ENCODE results near the gene FAM89B. TPM values are rescaled to one million over a fixed set of nuclear protein-coding genes. Genes with fewer than 3 reads are reported as not detected.

FAM89B gene
- total RNA-seq, 2 experiments from 2014 or later: 12.7 to 16.0 TPM

DNA sequence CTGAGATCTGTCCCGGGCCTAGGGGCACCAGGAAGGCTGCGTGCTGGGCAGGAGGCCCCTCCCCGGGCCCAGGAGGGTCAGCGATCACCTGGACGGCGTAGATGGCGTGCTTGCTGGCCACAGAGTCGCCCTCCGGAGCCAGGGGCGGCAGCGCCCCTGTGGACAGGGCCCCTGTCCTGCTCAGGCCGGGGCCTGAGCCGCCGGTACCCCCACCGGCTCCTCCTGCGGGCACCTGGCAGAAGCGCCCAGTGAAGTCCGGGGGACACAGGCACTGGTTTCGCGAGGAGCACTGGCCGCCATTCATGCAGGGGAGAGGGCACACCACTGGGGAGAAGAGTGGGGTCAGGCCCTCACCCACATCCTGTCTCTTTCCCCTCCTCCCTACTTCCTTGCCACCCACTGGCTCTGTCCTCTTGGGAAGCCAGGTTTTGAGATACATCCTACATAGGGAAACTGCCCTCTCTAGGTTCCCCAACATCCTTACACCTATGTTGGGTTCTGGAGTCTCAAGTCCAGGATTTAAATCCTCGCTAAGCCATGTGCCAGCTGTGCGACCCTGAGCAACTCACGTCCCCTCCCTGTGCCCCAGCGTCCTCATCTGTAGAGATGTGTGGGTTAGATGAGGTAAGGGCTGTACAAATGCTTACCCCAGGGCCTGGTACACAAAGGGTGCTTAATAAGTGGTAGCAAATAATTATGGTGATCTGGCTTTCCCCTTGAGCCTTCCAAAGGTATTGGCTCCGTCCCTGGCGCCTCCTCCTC, 18.1 kb upstream of the FAM89B start:
- DNase-seq (no peak), ATAC-seq (no peak)
- ChIA-PET POLR2A (interaction anchor here (0.9 to 3.4 kb wide), 6 partner anchors 11 to 131 kb away, joined by 3 to 26 read pairs (median 4); partner anchors contain the start of genes FAM89B and ZNRD2), CTCF (interaction anchor here (1.4 to 4.3 kb wide), 2 partner anchors 13 kb away, joined by 7 to 46 read pairs; no protein-coding TSS in a partner anchor)
- no peaks in the 10 kb centered on the region for H3K27me3 Mint-ChIP-seq
- intact Hi-C loops (cut with micrococcal nuclease): no loop called here
- H3K27ac Mint-ChIP-seq: peak overlapping the region; percentile 90
- peak overlapping the region; percentile 61 for H3K4me3 Mint-ChIP-seq
- peaks cover 62% of the 10 kb centered on the region for H3K4me1 Mint-ChIP-seq (ENCODE audit: low read depth)
- TF ChIP-seq, protein P1, sequence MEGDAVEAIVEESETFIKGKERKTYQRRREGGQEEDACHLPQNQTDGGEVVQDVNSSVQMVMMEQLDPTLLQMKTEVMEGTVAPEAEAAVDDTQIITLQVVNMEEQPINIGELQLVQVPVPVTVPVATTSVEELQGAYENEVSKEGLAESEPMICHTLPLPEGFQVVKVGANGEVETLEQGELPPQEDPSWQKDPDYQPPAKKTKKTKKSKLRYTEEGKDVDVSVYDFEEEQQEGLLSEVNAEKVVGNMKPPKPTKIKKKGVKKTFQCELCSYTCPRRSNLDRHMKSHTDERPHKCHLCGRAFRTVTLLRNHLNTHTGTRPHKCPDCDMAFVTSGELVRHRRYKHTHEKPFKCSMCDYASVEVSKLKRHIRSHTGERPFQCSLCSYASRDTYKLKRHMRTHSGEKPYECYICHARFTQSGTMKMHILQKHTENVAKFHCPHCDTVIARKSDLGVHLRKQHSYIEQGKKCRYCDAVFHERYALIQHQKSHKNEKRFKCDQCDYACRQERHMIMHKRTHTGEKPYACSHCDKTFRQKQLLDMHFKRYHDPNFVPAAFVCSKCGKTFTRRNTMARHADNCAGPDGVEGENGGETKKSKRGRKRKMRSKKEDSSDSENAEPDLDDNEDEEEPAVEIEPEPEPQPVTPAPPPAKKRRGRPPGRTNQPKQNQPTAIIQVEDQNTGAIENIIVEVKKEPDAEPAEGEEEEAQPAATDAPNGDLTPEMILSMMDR (IDR thresholded peaks at IDR 0.05): no peak
- H3K9me3 Mint-ChIP-seq: no peaks in the 10 kb centered on the region
- H3K36me3 Mint-ChIP-seq (ENCODE audit: low read depth): peaks cover 14% of the 10 kb centered on the region

DNA sequence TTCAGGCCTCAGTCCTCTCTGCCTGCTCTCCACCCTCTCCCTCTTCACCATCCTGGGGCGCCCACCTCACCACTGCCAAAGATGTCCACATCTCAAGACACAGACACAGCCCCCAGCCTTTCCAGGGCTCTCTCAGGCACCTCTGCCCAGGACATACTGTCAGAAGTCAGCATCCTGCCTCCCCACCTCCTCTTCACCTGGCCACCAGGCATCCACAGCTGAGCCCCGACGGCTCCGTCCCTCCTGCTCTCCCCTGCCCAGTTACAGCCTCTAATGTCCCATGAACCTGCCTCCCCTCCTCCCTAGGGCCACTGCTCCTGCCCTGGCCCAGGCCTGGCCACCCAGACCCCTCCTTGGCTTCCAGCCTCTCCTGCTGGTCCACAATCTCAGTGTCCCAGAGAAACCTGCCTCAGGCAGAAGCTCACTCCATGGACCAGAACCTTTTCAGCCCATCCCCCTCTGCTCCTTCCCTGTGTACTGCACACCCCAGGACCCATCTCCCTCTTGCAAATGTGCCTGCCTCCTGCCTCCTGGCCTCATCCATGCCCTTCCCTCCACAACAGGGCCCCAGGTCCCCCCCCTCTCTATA, 17.4 kb upstream of the FAM89B start:
- POLR2A ChIA-PET: interaction anchor here (0.8 to 3.3 kb wide), 6 partner anchors 11 to 132 kb away, joined by 3 to 20 read pairs (median 4); partner anchors contain the start of genes FAM89B, MALAT1, SIPA1 and ZNRD2
- no peak for ATAC-seq
- no peaks in the 10 kb centered on the region for H3K27me3 Mint-ChIP-seq
- peak overlapping the region; percentile 90 for H3K27ac Mint-ChIP-seq
- H3K9me3 Mint-ChIP-seq: no peaks in the 10 kb centered on the region
- intact Hi-C loops (cut with micrococcal nuclease): no loop called here
- DNase-seq: no peak
- peaks cover 65% of the 10 kb centered on the region for H3K4me1 Mint-ChIP-seq (ENCODE audit: low read depth)
- CTCF ChIA-PET: interaction anchor here (1.4 kb wide), 1 partner anchor 14 kb away, joined by 7 read pairs; no protein-coding TSS in a partner anchor
- H3K4me3 Mint-ChIP-seq: peak overlapping the region; percentile 44
- TF ChIP-seq, protein P1 (IDR thresholded peaks at IDR 0.05): no peak
- H3K36me3 Mint-ChIP-seq (ENCODE audit: low read depth): peaks cover 10% of the 10 kb centered on the region

DNA sequence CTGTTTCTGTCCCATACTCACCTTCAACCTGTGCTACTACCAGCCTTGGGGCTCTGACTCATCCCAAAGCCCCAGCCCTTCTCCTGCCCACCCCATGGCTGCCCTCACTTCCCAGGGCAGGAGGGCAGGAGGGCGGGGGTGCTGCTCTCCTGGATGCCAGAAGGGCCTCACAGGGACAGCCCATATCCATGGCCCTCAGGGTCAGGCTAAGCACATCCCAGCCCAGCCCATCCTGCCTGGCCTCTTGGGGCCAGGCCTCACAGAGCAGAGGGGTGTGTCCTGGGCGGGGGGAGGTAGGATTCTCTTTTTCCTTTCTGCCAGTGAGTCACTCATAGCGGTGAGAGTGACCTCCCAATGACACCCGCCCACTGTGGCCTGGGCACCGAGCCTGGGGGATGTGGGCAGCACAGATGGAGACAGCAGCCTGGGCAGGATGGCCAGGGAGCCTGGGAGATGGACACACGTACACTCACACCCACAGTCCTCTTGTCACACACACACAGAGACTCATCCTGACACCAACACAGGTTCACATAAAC, 16.6 kb upstream of the FAM89B start:
- ATAC-seq (peak; percentile 15), DNase-seq (peak; percentile 74)
- TF ChIP-seq, protein P1 (IDR thresholded peaks at IDR 0.05): no peak
- ChIA-PET POLR2A (interaction anchor here (0.8 to 3.3 kb wide), 8 partner anchors 12 to 137 kb away, joined by 3 to 20 read pairs (median 4); partner anchors contain the start of genes FAM89B, MALAT1, SIPA1 and ZNRD2), CTCF (interaction anchor here (1.4 to 2.1 kb wide), 3 partner anchors 14 to 38 kb away, joined by 5 to 15 read pairs (median 7); no protein-coding TSS in a partner anchor)
- Mint-ChIP-seq H3K9me3 (no peaks in the 10 kb centered on the region), H3K27me3 (no peaks in the 10 kb centered on the region), H3K27ac (peak overlapping the region; percentile 90), H3K4me3 (peak overlapping the region; percentile 87), H3K4me1 (ENCODE audit: low read depth) (peaks cover 73% of the 10 kb centered on the region), H3K36me3 (ENCODE audit: low read depth) (peaks cover 8% of the 10 kb centered on the region)
- intact Hi-C loops (cut with micrococcal nuclease): no loop called here

DNA sequence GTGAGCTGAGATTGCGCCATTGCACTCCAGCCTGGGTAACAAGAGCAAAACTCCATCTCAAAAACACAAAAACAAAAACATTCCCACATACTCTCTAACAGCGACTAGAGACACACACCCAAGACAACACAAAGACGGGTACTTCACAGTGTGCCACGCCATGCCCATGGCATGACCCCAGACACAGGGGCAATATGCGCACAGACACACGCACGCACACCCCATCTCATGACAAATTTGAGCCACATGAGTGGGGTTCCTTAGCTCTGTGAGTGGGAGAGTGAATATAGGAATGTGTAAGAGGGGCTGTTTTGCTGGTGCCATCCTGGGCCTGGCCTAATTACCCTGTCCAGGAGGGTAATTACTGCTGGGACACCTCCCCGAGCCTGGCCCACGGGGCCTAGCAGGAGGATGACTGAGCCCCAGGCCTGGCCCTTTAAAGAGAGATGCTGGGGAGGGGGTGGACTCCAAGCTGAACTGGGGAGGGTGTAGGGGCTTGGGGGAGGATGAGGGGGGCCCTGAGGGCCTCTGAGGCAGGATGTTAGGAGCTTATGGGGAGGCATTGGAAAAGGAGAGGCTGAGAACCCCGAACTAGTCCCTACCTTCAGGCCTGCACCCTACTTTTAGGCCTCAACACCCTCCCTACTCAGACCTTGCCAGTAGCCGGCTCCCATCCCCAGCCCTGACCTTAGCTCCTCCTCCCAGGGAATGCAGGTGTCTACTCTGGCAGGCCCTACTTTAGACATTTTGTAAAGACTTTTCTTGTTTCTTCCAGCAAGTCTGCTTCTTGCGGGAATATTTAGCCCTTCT, 15.7 kb upstream of the FAM89B start:
- ATAC-seq (no peak), DNase-seq (no peak)
- Mint-ChIP-seq H3K27ac (peak overlapping the region; percentile 90), H3K36me3 (ENCODE audit: low read depth) (peaks cover 7% of the 10 kb centered on the region), H3K9me3 (no peaks in the 10 kb centered on the region), H3K4me3 (peak overlapping the region; percentile 87), H3K27me3 (no peaks in the 10 kb centered on the region), H3K4me1 (ENCODE audit: low read depth) (peaks cover 68% of the 10 kb centered on the region)
- TF ChIP-seq, protein P1 (IDR thresholded peaks at IDR 0.05): no peak
- ChIA-PET CTCF (interaction anchor here (1.4 to 2.1 kb wide), 5 partner anchors 9 to 37 kb away, joined by 5 to 15 read pairs (median 5); partner anchors contain the start of gene FAM89B), POLR2A (interaction anchor here (0.6 to 3.3 kb wide), 15 partner anchors 8 to 294 kb away, joined by 3 to 20 read pairs (median 5); partner anchors contain the start of genes EHBP1L1, FAM89B, MALAT1 and ZNRD2)
- intact Hi-C loops (cut with micrococcal nuclease): no loop called here
